SK-N-MC (cell line): ENCODE data around the gene RACGAP1.

Source experiments
- EZH2 ChIP-seq: fragments of 200-600 bp; sonication (generic); IDR thresholded peaks from one replicate; pipeline ENCODE4 v1.6.1; 2017; ENCODE audit warnings: antibody characterized with exemption
- FOXP2 ChIP-seq: optimal IDR thresholded peaks from 2 replicates; pipeline ENCODE3; 2011; ENCODE audit warnings: mild to moderate bottlenecking, moderate library complexity; ENCODE audit not compliant: insufficient read depth; ENCODE audit errors: extremely low read length, control extremely low read depth

DNA sequence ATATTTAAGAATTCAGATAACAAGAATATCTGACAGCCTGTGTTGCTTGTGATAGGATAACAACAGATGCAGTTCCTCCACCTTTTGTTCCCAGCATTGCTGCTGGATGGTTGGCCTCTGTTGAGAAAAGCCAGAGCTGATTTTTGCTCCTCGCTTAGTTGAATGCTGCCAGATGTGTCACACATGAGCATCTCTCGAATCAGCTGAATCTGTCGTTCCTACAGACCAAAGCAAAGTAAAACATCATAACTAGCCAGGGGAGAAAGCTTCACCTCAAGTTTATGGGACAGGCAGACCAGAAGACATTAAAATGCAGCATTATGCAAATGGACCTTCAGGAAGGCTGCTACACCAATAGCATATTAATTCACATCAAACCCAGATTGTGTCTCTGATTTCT is 20.1 kb downstream of the RACGAP1 start:
- no peak for TF ChIP-seq FOXP2
- no peak for TF ChIP-seq EZH2
